HFF-Myc (cell line): ENCODE data around the gene SPEG.
A peak's percentile ranks its signal among the peaks of the same experiment; 100 is the strongest.
"Not testable (repeated sequence)": the region's sequence is repeated elsewhere in the genome, so short reads cannot be mapped to it uniquely, and the experiment has no call there.

Source experiments
- DNase-seq: peaks from one replicate; pipeline ENCODE4 v3.0.0-alpha.2; 2011; ENCODE audit warnings: low read depth; ENCODE audit errors: extremely low read depth
- H3K4me3 ChIP-seq: replicated peaks from 2 replicates; pipeline ENCODE4 v1.5.1; 2011; ENCODE audit warnings: low read depth, mild to moderate bottlenecking, control low read depth, low read length
- TF ChIP-seq, protein P1 (sequence below): IDR thresholded peaks from 2 replicates; pipeline ENCODE4 v1.5.1; 2012; ENCODE audit warnings: mild to moderate bottlenecking, low read depth, low read length, control low read depth; ENCODE audit errors: missing control alignments

SPEG gene

DNA sequence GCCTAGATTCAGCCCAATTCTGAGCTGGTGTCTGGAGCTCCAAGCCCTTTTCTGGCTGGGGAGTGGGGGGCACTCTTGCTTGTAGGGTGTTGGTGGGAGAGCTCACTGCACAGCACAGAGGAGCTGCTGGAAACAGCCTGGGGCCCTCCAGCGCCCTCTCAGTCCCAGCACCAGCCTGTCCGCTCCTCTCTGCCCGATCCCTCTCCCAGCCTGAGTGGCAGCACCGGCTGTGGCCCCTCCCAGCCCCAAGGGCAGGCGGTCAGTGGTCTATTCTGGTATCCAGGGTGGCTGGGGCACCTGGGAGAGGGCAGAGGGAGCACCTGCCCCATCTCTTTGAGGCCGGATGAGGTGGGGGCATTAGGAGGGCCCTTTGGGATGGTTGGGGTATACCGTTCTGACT lies 29.7 kb upstream of the SPEG start:
- DNase-seq = no peak
- TF ChIP-seq, protein P1, sequence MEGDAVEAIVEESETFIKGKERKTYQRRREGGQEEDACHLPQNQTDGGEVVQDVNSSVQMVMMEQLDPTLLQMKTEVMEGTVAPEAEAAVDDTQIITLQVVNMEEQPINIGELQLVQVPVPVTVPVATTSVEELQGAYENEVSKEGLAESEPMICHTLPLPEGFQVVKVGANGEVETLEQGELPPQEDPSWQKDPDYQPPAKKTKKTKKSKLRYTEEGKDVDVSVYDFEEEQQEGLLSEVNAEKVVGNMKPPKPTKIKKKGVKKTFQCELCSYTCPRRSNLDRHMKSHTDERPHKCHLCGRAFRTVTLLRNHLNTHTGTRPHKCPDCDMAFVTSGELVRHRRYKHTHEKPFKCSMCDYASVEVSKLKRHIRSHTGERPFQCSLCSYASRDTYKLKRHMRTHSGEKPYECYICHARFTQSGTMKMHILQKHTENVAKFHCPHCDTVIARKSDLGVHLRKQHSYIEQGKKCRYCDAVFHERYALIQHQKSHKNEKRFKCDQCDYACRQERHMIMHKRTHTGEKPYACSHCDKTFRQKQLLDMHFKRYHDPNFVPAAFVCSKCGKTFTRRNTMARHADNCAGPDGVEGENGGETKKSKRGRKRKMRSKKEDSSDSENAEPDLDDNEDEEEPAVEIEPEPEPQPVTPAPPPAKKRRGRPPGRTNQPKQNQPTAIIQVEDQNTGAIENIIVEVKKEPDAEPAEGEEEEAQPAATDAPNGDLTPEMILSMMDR = no peak
- H3K4me3 ChIP-seq = no peak overlapping the region

DNA sequence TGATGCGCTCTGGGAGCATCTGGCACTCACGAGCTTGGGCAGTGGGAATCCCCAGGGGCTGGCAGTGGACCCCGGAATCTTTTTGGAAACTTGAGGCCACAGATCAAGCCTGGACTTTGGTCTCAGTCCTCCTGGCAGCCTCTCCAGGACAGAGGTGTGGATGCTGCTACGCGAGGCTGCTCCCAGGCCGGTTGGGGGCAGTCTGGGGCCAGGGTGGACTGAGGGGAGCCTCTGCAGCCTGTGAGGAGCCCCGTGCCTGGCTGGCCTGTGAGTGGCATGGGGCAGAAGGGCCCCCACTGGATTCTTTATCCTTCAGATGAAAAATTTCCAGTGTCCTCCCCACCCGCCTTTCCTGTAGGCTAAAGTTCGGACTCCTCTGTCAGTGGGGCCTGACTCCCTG lies 29.2 kb upstream of the SPEG start:
- H3K4me3 ChIP-seq = no peak overlapping the region
- no peak for DNase-seq
- TF ChIP-seq, protein P1 = no peak

DNA sequence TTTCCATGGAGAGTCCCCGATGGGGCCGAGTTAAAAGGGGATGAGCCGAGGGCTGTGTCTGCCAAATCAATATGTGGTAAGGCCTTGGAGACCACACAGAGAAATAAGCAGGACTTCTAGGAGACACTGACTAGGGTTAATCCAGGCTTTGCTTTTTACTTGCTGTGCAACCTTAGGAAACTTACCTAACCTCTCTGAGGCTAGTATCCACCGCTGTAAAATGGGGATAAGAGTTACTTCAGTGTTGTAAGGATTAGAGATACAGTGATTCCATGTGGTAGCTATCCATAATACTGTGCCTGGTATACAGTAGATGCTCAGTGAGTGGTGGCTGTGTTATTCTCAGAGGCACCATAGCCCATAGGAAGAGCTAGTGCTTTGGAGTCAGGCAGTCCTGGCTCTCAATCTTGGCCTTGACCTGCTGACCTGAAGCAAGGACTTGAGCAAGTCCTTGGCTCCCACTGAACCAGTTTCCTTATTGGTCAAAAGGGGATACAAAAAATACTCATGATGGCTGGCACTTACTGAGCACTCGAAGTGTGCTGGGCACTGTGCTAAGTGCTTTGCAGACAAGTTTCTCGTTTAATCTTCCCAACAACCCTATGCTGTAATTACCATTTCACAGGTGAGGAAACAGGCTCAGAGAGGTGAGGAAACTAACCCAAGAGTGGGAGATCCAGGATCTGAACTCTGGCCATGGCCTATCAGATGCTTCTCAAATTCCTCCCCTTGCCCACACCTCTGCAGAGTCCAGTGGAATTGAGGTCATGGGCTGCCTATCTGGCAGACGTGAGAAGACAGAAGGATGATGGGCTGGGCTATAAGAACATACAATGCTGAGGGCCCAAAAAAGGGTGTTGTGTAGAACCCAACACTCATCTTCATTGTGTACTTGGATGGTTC lies 28.4 kb upstream of the SPEG start:
- TF ChIP-seq, protein P1 = no peak
- no peak overlapping the region for H3K4me3 ChIP-seq
- no peak for DNase-seq

DNA sequence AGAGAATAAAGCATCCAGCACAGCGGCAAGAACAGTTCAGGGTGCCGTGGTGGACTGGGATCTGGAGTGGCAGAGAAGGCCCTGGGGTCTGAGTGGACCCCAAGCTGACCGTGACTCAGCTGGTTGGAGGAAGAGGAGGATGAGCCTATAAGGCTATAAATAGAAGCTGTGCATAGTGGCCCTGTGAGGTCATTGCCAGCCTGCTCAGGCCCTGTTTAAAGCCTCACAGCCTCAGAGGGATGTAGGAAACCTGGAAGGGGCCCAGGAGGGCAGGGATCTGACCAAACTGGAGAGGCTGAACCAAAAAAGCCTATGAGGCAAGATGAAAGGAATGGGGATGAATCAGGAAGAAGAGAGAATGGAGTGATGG lies 27.8 kb upstream of the SPEG start:
- TF ChIP-seq, protein P1 = no peak
- peak; percentile 66 for DNase-seq
- no peak overlapping the region for H3K4me3 ChIP-seq

DNA sequence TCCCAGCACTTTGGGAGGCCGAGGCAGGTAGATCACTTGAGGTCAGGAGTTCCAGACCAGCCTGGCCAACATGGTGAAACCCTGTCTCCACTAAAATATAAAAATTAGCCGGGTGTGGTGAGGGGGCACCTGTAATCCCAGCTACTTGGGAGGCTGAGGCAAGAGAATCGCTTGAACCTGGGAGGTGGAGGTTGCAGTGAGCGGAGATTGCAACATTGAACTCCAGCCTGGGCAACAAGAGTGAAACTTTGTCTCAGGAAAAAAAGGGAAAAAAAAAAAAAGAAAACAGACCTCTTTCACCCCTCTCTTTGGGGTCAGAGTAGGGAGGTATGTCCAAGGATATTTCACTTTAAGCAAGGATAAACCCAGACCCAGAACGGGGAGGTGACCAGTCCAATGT lies 27.3 kb upstream of the SPEG start:
- not testable (repeated sequence) for DNase-seq

DNA sequence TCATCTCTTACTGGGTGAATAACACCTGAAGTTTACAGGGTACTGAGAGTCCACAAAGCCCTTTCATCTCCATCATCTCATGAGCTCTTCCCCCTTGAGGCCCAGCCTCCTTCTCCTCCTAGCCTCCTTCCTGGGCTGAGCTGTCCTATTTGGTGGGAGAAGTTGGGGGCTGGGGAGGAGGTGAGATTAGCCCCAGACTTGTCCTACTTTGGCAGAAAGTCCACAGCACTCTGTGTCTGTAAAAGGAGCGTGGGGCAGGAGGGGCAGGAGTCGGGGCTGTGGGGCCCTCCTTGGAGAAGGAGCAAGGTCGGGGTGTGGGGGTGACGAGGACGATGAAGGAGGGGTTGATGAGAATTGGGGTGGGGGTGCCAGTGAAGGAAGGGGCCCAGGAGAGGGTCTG lies 26.4 kb upstream of the SPEG start:
- TF ChIP-seq, protein P1 = no peak
- H3K4me3 ChIP-seq = no peak overlapping the region
- DNase-seq = no peak

More for the DNA sequence above, 27.3 kb upstream of the SPEG start:
- H3K4me3 ChIP-seq = not testable (repeated sequence)

DNA sequence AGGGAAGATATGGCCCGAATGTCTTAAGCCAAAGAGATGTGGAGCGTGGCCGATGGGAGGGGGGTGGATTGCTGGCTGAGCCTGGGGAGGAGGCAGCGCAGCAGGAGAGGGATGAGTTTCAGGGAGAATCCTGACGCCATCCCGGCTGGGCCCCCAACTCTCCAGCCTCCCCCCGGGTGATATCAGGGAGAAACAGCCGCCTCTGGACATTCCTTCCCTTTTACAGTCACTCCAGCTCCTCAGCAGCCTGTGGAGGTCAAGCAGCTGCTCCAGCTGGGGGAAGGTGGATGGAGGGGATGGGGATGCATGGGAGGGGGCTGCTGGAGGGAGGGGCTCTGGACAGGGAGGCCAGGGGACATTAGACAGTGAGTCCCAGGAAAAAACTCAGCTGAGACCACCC lies 26.0 kb upstream of the SPEG start:
- no peak for DNase-seq
- TF ChIP-seq, protein P1 = no peak
- no peak overlapping the region for H3K4me3 ChIP-seq
